NOMO-1 treated with DMSO at 0.1 percent for 48 hours (cell line): ENCODE data around the gene BMPER.

Experiments
- DNase-seq: peaks from one replicate; lab custom pipeline; 2025; ENCODE audit not compliant: unreplicated experiment; lab: John Stamatoyannopoulos, UW

BMPER gene

GRCh38 chr7:34131371-34131770 lies 226.0 kb downstream of the BMPER start:
- no peak for DNase-seq

DNA sequence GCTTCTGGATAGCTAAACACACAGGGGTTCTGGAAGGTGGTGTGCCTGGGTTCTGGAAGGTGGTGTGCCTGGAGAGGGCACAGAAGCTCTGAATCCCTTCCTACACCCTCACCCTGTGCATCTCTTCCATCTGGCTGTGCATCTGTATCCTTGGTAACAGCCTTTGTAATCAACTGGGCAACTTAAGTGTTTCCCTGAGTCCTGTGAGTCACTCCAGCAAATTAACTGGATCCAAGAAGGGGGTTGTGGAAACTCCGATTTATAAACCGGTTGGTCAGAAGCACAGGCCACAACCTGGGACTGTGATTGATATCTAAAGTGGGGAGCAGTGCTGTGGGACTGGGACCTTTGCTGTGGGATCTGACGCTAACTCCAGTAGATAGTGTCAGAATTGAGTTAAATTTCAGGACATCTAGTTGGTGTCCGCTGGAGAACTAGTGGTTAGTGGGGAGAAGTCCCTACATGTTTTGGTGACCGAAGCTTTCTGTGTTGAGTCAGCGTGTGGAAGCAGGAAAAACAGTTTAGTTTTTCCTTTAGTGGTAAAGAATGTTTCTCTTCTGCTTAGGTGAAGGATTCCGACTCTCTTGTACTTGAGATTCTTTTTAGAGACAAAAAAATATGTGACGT lies 228.1 kb downstream of the BMPER start:
- DNase-seq = no peak

DNA sequence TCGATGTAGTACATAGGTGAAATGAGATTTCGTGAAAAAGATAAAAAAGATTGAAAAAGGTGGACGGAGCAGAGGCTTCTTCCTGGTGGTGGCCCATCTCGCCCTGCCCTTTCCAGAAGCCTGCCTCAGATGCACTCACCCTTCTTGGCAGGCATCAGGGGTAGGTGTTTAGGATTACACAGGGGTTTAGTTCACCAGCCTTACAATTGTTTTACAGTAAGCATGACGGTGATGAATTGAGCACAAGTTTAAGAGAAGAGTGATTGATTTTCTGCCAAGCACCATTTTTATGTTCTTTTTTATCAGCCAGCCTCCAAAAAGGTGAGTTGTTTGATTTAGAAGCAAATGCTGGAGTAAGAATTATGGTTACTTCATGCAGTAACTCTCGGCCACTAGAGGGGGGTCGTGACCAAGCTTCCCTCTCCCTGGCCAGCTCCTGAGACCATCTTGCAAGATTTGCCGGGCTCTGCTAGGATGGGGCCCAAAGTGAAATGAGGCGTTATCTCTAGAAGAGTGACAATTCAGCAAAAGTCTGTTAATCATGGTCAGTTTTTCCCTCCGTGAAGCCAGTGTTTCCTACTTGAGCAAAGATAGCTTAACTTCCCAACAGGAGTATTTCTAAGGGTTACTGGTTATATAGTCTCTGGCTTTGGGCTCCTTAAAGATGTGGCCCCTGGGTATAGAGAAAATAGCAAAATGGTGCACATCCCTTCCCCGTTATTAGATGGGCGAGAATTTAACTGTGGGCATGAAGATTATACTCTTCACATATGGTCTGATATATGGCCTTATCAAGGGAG lies 228.8 kb downstream of the BMPER start:
- peak; percentile 84 for DNase-seq

- no peak for DNase-seq
These were observed 230.6 kb downstream of the BMPER start for GRCh38 chr7:34135924-34136323.

DNA sequence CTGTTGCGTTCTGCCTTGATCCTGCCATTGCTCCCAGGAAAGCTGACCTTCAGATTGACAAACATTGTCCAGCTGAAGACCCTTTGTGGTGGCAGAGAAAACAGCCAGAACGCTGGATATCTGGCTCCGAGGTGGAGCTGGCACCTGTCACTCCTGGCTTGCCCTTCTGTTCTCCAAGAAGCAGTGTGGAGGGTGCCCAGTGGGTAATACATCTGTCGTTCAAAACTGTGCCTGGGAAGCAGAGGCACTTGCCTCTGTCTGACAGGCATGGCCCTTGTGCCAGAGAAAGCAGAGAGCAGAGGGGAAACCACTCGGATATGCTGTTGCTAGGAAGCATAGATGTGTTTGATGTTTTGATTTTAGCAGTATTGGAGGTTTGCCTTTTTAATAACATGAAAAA lies 231.4 kb downstream of the BMPER start:
- no peak for DNase-seq

DNA sequence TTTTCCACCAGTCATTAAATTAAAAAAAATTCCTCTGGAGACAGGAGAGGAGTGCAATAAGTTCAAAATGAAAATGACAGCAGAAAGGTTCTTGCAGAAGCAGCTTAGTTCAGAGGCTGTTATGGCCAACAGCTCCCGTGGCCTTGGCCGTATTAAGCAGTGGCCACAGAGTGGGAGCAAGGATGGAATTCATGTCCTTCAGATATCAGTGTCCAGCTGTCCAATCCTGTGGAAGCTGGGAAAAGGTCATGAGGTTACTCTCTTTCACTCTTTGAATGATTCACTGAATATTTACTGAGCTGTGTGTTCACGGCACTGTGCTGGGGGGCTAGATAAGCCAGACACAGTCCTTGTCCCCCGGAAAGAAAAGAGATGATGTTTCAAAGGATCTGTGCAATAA lies 231.8 kb downstream of the BMPER start:
- no peak for DNase-seq

DNA sequence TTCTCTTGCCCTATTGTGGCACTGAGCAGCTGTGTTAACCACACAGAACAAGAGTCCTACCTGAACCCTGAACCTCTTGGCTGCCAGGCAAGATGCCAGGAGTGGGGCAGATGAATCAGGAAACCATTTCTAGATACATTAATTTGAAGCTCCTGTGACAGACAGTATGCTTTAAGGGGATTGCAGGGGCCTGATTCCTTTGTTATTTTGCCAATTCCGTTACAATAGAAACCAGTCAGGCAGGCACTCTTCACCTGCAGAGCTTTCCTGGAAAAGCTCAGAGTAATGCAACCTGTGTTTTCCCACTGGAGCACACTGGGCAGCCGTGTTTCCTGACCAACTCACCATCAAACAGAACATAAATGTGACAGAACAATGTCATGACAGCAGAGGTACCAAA lies 233.1 kb downstream of the BMPER start:
- no peak for DNase-seq

GRCh38 chr7:34139086-34139485 lies 233.7 kb downstream of the BMPER start:
- DNase-seq = no peak

DNA sequence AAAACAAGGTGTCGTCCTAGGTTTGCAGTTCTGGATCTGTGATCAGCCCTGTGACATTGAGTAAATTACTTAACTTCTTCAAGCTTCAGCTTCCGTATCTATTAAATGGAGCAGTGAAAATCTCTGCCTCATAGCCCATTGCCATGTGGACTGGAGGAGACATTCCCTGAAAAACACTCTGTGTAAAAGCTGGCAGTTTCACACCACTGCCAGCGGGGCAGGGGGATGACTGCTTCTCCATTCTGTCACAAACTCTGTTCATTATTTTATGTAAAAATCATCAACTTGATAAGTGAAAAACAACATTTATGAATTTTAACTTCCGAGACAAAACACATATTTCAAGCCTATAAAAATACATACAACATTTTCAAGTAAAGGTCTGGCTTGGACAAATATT lies 234.7 kb downstream of the BMPER start:
- DNase-seq = peak; percentile 24

DNA sequence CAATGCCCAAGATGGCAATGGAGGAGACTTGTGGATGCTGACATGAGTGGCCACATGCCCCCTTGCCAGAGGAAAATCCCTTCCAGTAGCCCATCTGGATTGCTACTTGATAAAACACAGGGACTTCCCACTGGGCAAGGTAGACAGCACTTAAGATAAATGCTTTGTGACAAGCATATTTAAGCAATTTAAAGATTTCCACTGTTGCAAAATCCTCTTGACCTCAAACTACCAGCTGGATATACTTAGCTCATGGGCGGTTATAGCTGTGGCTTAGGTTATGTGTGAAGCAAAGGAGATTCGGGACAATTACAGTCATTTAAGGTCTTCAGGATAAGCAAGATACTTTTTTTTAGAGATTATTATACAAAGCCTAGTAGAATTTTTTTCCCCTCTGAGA lies 238.1 kb downstream of the BMPER start:
- peak; percentile 97 for DNase-seq

GRCh38 chr7:34145603-34146002 lies 240.3 kb downstream of the BMPER start:
- DNase-seq = no peak

- DNase-seq = peak; percentile 36
These were observed 248.4 kb downstream of the BMPER start for GRCh38 chr7:34153656-34154270.

DNA sequence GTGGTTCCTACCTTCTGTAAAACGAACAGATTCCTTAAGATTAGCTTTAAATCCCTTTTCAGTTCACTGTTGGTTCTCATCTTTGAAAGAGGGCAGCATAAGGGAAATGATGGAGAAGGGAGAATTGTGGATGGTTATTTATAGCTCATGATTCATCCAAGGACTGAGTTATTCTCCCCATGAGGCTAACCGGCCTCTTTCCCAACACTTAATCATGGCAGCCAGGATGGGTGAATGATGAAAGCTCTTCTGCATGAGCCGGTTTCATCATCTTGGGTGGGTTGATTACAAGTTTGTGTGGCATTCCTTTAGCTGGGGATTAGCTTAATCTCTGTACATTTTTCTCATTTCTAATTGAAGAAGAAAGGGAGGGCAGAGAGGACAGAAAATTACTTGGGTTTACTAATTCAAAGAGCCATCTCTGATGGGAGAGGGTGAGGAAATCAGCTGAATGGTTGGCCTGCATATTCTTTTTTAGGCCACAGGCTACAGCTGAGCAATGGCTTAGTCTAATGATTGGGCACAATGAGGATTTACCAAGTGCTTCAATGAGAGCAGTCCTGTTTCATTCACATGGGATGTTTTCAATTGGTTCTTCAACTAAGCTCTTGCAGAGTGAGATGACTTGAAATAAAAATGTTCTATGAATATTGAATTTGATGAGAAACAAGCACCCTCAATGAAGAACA lies 250.0 kb downstream of the BMPER start:
- DNase-seq = peak; percentile 94

DNA sequence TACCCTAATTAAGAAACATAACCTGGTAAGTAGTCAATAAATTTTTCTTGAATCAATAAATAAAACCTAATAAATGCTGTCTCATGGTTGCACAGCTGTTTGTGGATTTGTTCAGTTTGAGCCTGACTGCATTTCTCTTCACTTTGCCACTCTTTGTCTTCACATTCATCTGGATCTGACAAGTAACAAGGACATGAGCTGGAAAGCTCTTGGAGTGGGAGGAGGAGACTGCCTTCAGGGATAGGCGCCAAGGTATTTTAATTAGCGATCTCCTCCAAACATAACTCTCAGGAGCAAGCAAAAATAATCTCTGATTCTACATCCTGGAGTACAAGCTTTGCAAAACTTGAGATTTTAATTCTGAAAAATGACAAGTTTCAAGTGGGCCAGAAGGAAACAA lies 251.0 kb downstream of the BMPER start:
- no peak for DNase-seq

DNA sequence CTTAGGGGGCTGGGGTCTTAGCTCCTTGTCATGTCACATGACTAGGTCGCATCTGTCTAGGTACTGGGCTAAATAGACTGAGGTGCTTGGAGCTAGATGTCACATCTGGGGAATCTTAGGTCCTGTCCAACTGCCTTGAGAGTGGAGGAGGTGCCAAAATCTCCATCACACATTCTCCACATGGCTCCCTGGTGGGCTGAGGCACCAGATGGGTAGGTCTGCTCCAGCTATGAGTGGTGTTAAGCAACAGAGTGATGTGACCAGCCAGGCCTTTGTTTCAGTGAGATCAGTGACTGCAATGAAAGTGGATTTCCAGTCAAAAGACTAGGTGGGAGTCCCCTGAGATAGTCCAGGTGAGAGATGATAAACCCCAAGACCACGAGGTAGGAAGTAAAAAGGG lies 251.8 kb downstream of the BMPER start:
- no peak for DNase-seq

- DNase-seq = no peak
These were observed 253.2 kb downstream of the BMPER start for GRCh38 chr7:34158368-34159153.

DNA sequence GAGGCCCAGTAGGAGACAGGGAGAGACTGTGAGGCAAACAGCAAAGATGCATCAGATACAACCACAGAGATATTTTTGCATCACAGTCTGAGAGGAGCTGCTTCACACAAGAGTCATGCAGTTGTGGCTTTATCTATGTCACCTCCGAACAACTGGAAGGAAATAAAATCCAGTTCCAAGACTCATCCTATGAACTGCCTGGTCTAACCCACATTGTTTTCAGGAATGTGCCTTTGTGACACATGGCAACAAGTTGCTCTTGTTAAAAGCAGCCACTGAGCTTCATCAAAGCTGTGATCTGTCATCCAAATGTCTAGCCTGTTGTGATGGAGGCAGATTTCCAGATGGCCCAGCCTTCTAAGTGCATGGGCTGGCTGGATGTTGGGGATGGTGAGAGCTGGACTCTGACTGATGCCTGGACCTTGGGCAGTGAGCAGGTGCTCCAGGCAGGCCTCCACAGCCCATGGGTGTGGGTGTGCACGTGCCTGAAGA lies 255.0 kb downstream of the BMPER start:
- DNase-seq = no peak

DNA sequence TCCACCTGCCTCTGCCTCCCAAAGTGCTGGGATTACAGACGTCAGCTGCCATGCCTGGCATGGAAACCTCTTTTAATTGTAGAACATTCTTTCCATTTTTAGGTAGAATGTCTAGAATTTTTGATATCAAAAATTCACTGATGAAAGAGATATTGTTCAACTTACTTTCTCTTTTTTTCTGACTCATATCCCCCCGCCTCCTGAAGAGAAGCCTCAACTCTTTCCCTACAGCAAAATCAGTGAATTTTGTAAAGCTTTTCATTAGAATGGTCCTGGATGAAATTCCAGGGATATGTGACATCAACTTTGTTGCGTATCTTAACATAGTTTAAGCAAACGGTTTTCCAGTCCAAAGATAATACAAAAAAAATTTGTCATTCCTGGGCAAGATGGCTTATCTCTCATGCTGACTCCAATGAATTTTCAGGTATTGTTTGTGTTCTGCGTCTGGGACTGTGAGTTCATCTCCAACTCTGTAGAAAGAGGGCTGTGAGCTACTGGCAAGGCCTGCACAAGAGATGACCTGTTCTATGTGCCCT lies 256.8 kb downstream of the BMPER start:
- DNase-seq = no peak

DNA sequence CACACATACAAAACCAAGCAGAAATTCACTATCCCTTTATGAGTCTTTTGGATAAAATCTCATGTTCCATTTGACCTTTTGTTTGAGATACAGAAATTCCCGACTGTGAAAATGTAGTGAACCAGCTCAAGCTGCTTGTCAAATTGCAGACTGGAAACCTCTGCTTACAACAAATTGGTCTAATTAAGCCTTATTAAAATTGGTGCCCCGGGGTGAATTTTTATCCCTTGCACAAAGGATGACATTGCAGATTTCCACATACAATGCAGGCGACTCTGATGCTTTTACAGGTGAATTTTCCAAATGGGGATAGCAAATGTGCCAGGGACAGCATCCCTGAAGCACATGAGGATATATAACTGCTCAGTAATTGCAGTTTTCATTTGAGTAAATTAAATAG lies 257.3 kb downstream of the BMPER start:
- DNase-seq = no peak

- DNase-seq = no peak
These were observed 258.6 kb downstream of the BMPER start for GRCh38 chr7:34163956-34164355.

GRCh38 chr7:34165466-34165865 lies 260.1 kb downstream of the BMPER start:
- DNase-seq = no peak
